ENCODE measurements around the gene CHMP4B.

The CHMP4B gene

DNA sequence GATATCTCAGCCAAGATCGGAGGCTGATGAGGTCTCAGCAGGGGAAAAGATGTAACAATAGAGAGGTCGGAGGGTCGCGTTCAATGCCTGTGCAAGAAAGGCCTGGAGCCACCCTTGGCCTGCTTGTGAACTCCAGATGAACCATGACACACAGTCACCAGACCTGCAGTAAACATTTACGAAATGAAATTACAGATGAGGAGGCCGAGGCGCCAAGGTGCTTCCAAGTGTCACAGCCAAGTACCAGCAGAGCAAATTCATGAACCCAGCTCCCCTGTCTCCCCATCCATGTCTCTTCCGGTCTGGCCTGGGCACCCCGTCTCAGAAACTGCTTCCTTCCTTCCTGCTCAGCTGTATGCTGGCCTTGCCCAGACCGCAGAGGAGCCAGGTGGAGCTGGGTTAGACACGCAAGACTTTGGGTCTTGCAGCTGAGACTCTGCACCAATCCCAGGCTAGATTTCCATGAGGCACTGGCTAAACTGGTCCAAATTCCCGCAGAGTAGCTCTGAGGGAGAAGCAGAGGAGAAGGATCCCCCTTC, 48.1 kb downstream of the CHMP4B start:
- no peak overlapping the region for H3K27ac ChIP-seq
- TF ChIP-seq, protein P1, sequence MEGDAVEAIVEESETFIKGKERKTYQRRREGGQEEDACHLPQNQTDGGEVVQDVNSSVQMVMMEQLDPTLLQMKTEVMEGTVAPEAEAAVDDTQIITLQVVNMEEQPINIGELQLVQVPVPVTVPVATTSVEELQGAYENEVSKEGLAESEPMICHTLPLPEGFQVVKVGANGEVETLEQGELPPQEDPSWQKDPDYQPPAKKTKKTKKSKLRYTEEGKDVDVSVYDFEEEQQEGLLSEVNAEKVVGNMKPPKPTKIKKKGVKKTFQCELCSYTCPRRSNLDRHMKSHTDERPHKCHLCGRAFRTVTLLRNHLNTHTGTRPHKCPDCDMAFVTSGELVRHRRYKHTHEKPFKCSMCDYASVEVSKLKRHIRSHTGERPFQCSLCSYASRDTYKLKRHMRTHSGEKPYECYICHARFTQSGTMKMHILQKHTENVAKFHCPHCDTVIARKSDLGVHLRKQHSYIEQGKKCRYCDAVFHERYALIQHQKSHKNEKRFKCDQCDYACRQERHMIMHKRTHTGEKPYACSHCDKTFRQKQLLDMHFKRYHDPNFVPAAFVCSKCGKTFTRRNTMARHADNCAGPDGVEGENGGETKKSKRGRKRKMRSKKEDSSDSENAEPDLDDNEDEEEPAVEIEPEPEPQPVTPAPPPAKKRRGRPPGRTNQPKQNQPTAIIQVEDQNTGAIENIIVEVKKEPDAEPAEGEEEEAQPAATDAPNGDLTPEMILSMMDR (conservative IDR thresholded peaks at IDR 0.05), result no peak

DNA sequence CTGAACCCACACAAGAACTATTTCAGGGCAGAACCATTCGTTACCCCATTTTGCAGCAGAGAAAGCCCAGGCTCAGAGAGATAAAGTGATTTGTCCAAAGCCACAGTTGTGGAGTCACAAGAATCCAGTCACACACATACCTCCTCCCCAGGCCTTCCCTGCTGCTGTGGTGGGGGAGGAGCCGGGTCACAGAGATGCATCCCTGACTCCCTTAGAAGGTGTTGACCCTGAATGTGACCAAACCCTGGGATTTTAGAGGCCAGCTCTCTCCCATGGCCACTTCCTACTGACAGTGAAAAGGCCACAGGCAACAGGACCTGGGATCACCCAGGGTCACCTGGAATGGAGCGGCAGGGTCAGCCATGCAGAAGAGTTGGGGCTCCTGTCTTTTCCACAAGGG, 48.6 kb downstream of the CHMP4B start:
- TF ChIP-seq, protein P1 (conservative IDR thresholded peaks at IDR 0.05), result no peak
- no peak for TF ChIP-seq ZFX (IDR thresholded peaks at IDR 0.05)
- H3K27ac ChIP-seq, result no peak overlapping the region

DNA sequence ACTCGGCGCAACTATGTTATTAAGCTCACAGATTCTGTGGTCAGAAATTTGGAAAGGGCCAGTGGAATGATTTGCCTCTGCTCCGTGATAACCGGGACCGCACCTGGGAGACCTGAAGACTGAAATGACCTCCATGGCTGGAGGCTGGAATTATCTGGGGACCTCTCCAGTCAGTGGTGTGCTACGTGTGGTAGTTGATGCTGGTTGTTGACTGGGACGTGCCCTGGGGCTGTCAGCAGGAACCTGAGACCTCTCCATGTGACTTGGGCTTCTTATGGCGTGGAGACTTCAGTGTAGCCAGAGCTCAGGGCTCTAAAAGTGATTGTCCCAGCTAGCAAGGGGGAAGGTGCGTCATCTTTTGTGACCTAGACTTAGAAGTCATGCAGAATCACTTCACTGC, 50.3 kb downstream of the CHMP4B start:
- TF ChIP-seq, protein P1 (conservative IDR thresholded peaks at IDR 0.05), result no peak
- no peak for TF ChIP-seq ZFX (IDR thresholded peaks at IDR 0.05)
- H3K27ac ChIP-seq, result no peak overlapping the region

DNA sequence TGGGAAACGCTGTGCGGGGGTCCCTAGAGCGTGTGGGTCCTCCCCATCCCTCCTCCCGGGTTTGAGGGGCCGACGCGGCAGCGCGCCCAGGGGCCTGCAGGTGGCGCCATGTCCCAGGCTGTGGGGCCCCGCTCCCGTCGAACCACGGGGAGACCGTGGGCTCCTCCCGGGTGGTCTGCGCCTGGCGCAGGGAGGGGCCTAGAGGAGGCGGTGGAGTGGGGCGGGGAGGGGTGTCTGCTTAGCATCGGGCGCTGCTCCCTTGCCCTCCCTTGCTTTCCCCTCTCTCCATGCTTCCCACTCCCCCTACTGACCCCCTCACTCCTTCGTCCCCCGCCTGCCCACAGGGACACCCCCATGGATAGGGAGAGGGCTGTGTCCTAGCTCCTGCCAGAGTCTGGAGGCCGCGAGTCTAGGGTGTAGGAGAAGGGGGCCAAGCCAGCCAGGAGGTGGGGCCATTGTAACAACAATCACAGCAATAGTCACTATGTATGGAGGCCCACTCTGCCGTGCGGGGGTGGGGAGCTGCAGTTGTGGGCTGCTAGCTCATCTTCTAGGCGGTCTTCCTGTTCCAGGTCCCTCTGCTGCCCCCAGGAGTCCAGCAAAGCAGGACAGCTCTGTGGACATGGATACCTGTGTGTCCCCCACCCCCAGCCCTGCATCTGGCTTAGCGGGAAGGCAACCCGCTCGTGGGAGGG, 51.7 kb downstream of the CHMP4B start:
- no peak overlapping the region; the same call in 1 of the 2 replicates for H3K27ac ChIP-seq

DNA sequence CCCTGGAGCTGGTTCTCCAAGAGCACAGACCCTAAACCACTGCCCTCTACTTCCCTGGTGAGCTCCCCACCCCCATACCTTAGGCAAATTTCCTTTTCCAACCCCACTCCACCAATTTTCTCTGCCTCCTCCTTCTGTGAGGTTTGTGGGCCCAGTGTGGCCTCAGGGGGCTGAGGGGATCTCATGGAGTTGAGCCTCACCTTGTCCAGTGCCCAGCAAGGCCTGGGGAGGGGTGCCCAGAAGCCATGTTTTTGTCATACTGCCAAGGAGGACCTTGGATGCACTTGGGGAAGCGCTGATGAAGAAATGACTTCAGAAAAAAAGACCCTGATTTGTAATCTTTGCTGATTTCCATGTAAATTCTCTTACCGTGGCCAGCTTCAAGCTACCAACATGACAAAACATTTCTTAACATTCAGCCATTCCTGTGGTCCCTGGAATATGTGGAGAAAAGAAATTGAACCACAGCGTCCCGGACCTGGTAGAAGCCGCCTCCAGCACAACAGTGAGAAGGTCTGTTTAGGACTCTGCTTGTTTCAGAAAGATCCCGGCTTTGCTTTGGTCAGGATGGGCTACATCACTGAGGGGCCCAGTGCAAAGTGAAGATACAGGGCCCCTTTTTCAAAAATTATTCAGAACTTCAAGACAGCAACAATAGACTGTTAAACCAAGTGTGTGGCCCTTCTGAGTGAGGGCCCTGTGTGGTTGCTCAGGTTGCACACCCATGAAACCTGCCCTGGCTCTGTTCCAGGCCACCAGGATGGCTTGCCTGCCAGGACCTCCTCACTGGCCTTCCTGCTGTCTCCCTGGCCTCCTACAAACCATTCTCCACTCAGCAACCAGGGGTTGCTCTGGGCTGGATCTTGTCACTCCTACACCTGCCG, 52.5 kb downstream of the CHMP4B start:
- H3K27ac ChIP-seq, result peak overlapping the region; percentile 3; the same call in 1 of the 2 replicates
- no peak for TF ChIP-seq ZFX (IDR thresholded peaks at IDR 0.05)
- TF ChIP-seq, protein P1 (conservative IDR thresholded peaks at IDR 0.05), result no peak

More for the DNA sequence above, 51.7 kb downstream of the CHMP4B start:
- TF ChIP-seq ZFX (IDR thresholded peaks at IDR 0.05), result no peak
- TF ChIP-seq, protein P1 (conservative IDR thresholded peaks at IDR 0.05), result peak; percentile 92

DNA sequence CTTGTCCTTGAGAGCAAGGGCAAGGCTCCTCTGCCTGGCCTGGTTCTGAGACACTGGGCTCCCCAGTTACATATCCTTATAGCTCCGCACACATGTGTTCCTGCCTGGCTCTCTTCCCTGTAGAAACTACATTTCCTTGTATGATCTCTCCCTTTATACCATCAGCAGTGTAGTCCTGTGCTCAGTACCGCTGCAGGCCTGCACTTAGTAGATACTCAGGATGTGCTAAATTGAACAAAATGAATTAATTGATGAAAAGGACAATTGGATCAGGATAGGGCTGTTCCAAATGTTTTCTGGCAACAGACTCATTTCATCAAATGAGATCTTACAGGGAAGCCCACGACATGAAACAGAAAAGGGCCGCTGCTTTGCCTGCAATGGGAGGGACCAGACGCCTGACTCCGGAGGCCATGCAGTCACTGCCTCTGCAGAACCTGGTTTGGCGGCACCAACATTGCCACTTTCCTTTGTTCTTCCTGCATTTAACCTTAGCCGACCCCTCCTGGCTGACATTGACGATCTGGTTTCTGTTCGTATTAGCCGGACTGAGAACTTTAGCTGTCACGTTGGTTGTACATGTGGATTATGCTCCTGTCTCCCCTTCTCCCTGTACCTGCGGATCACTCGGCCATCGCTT, 53.3 kb downstream of the CHMP4B start:
- no peak overlapping the region for H3K27ac ChIP-seq
- TF ChIP-seq ZFX (IDR thresholded peaks at IDR 0.05), result no peak
- TF ChIP-seq, protein P1 (conservative IDR thresholded peaks at IDR 0.05), result no peak
